Right lobe of liver (tissue), 4 donors: Measurements from ENCODE around the gene ZNF365.

Source experiments
- POLR2A ChIP-seq: fragments of 450-650 bp; IDR thresholded peaks from one replicate; pipeline ENCODE4 v1.6.1; 2017; ENCODE audit warnings: antibody characterized with exemption, mild to moderate bottlenecking
- TF ChIP-seq, protein P1 (sequence below), 4 donors: fragments of 200-600 bp in 3 of 4; fragments of 450-650 bp in 1 of 4; IDR thresholded peaks; one replicate each; pipeline versions ENCODE4 v1.5.1 to v1.8.0; 2016 to 2022; ENCODE audit warnings: antibody characterized with exemption in 4 of 4, mild to moderate bottlenecking in 2 of 4
- donor health status: DM: no; HTN: no; CAD: no.
- donor health status: DM: no; HTN: no; CAD: no.
- donor health status: DM: no; HTN: yes; CAD: no.

- TF ChIP-seq, protein P1, sequence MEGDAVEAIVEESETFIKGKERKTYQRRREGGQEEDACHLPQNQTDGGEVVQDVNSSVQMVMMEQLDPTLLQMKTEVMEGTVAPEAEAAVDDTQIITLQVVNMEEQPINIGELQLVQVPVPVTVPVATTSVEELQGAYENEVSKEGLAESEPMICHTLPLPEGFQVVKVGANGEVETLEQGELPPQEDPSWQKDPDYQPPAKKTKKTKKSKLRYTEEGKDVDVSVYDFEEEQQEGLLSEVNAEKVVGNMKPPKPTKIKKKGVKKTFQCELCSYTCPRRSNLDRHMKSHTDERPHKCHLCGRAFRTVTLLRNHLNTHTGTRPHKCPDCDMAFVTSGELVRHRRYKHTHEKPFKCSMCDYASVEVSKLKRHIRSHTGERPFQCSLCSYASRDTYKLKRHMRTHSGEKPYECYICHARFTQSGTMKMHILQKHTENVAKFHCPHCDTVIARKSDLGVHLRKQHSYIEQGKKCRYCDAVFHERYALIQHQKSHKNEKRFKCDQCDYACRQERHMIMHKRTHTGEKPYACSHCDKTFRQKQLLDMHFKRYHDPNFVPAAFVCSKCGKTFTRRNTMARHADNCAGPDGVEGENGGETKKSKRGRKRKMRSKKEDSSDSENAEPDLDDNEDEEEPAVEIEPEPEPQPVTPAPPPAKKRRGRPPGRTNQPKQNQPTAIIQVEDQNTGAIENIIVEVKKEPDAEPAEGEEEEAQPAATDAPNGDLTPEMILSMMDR (IDR thresholded peaks at IDR 0.05) = no peak
- TF ChIP-seq POLR2A = no peak
Observed at GRCh38 chr10:62333135-62333889, 40.9 kb upstream of the ZNF365 start.
